Measurements from ENCODE around the gene ASB3. TPM values are rescaled to one million over a fixed set of nuclear protein-coding genes. Genes with fewer than 3 reads are reported as not detected.
A peak's percentile ranks its signal among the peaks of the same experiment; 100 is the strongest.
"Not testable (repeated sequence)": the region's sequence is repeated elsewhere in the genome, so short reads cannot be mapped to it uniquely, and the experiment has no call there.

ASB3 gene
- total RNA-seq (10 to 100 TPM in 2 of 5 donors, 1 to 10 TPM in 2, under 1 TPM in 1; 0.58 to 53.6 (median 5.4) TPM), polyA plus RNA-seq (1 to 10 TPM; 5.3 to 7.6 (median 6.1) TPM)
- long read RNA-seq, donor 1, partial matches to known transcripts = 0 of 1 reads
- long read RNA-seq, donor 1, other reads (novel, unspliced or antisense) = 0 of 1 reads
- long read RNA-seq, donor 2, partial matches to known transcripts = 0 of 2 reads
- long read RNA-seq, donor 2, other reads (novel, unspliced or antisense) = 0 of 2 reads
- long read RNA-seq, donor 3, partial matches to known transcripts = 0 of 3 reads
- long read RNA-seq, donor 3, other reads (novel, unspliced or antisense) = 0 of 3 reads
- long read RNA-seq, donor 4 = 0 reads
- long read RNA-seq, donor 5, partial matches to known transcripts = 0 of 2 reads
- long read RNA-seq, donor 5, other reads (novel, unspliced or antisense) = 0 of 2 reads
- long read RNA-seq, donor 6 = 0 reads
- long read RNA-seq, donor 7, partial matches to known transcripts = 0 of 3 reads
- long read RNA-seq, donor 7, other reads (novel, unspliced or antisense) = 0 of 3 reads
- long read RNA-seq, donor 8, partial matches to known transcripts = 0 of 2 reads
- long read RNA-seq, donor 8, other reads (novel, unspliced or antisense) = 0 of 2 reads
- long read RNA-seq, donor 9, partial matches to known transcripts = 0 of 2 reads
- long read RNA-seq, donor 9, other reads (novel, unspliced or antisense) = 0 of 2 reads
- long read RNA-seq, donor 10, partial matches to known transcripts = 0 of 3 reads
- long read RNA-seq, donor 10, other reads (novel, unspliced or antisense) = 0 of 3 reads

- intact Hi-C loops (cut with DNase I; ENCODE audit: low total_unique reads) = no loop called here
- peak within 1 kb of the TSS; percentile 78 to 90 (median 85) for H3K27ac ChIP-seq
- 0 to 1% (median 0%) methylated on average over 21 to 77 of the region's 77 CpGs for WGBS, 5 donors
- H3K4me3 ChIP-seq = peak within 1 kb of the TSS; percentile 77 to 95 (median 85)
- H3K9me3 ChIP-seq = no peaks in the 10 kb centered on the region
- H3K27me3 ChIP-seq = no peaks in the 10 kb centered on the region
- peak in 1 of 4 donors; percentile 33 for TF ChIP-seq POLR2A (IDR thresholded peaks at IDR 0.05)
- peak; percentile 87 to 96 (median 91) for TF ChIP-seq POLR2AphosphoS5 (IDR thresholded peaks at IDR 0.05)
- peak in 2 of 7 experiments; percentile 9 to 12 for TF ChIP-seq CTCF (IDR thresholded peaks at IDR 0.05)
- no peak for TF ChIP-seq EP300 (IDR thresholded peaks at IDR 0.05)
- H3K36me3 ChIP-seq = peaks cover 0 to 8% (median 1%) of the 10 kb centered on the region in 4 donors
- DNase-seq = peak; percentile 88 to 97
- H3K4me1 ChIP-seq = peaks cover 22 to 63% (median 54%) of the 10 kb centered on the region in 4 donors
Observed at GRCh38 chr2:53786705-53787613, at the start of gene ASB3, which contains the start of gene ERLEC1. ASB3 (minus strand) TSS chr2:53786953; CDS start chr2:53765572, 21,381 bp downstream. ERLEC1 (plus strand) TSS chr2:53787044; CDS start chr2:53787211, 167 bp downstream.

GRCh38 chr2:53829980-53830290 is 43.2 kb upstream of the ASB3 start:
- not testable (repeated sequence) for H3K27ac ChIP-seq
- H3K4me1 ChIP-seq = peaks cover 0 to 24% (median 5%) of the 10 kb centered on the region in 4 donors
- 88 to 98% (median 94%) methylated on average over 4 of the region's 4 CpGs for WGBS, 5 donors

GRCh38 chr2:53829273-53829979 is 42.7 kb upstream of the ASB3 start:
- no peaks in the 10 kb centered on the region for H3K9me3 ChIP-seq
- peaks cover 0 to 24% (median 5%) of the 10 kb centered on the region in 4 donors for H3K4me1 ChIP-seq
- no peak overlapping the region for H3K27ac ChIP-seq
- no peak overlapping the region for H3K4me3 ChIP-seq
- WGBS, 5 donors = 82 to 92% (median 87%) methylated on average over 11 of the region's 11 CpGs
- TF ChIP-seq EP300 (IDR thresholded peaks at IDR 0.05) (no peak), CTCF (IDR thresholded peaks at IDR 0.05) (no peak), POLR2AphosphoS5 (IDR thresholded peaks at IDR 0.05) (no peak), POLR2A (IDR thresholded peaks at IDR 0.05) (no peak)
- intact Hi-C loops (cut with DNase I; ENCODE audit: low total_unique reads) = no loop called here
- no peaks in the 10 kb centered on the region for H3K27me3 ChIP-seq
- no peak for DNase-seq
- H3K36me3 ChIP-seq = peaks cover 0 to 13% (median 8%) of the 10 kb centered on the region in 4 donors

More at GRCh38 chr2:53829980-53830290, 43.2 kb upstream of the ASB3 start:
- intact Hi-C loops (cut with DNase I; ENCODE audit: low total_unique reads); H3K9me3 ChIP-seq; H3K4me3 ChIP-seq; DNase-seq; H3K27me3 ChIP-seq: not testable (repeated sequence)
- H3K36me3 ChIP-seq = peaks cover 0 to 13% (median 8%) of the 10 kb centered on the region in 4 donors

GRCh38 chr2:53828331-53828730 is 41.6 kb upstream of the ASB3 start:
- TF ChIP-seq POLR2A (IDR thresholded peaks at IDR 0.05) = no peak
- no peak for TF ChIP-seq CTCF (IDR thresholded peaks at IDR 0.05)
- Histone ChIP-seq H3K27me3 (no peaks in the 10 kb centered on the region), H3K36me3 (peaks cover 0 to 13% (median 8%) of the 10 kb centered on the region in 4 donors), H3K4me1 (peaks cover 0 to 24% (median 5%) of the 10 kb centered on the region in 4 donors), H3K4me3 (no peak overlapping the region), H3K9me3 (no peaks in the 10 kb centered on the region), H3K27ac (no peak overlapping the region)
- WGBS, 5 donors = 95 to 97% (median 96%) methylated on average over 4 of the region's 4 CpGs
- intact Hi-C loops (cut with DNase I; ENCODE audit: low total_unique reads) = no loop called here
- no peak for DNase-seq

Data from stomach (tissue), 19 donors.